GM18868 (cell line): Measurements from ENCODE around the gene EEF1B2.
"Not testable (repeated sequence)": the region's sequence is repeated elsewhere in the genome, so short reads cannot be mapped to it uniquely, and the experiment has no call there.

Experiments
- ATAC-seq: cut with Tn5 transposase; IDR thresholded peaks from one replicate; pipeline ENCODE4 v1.9.1; 2021; ENCODE audit warnings: mild to moderate bottlenecking, moderate library complexity; ENCODE audit not compliant: unreplicated experiment

EEF1B2 gene

GRCh38 chr2:206163251-206163880, 3.7 kb downstream of the EEF1B2 start:
- ATAC-seq = no peak

- ATAC-seq = no peak
These were observed 4.7 kb downstream of the EEF1B2 start for GRCh38 chr2:206164261-206164862.

- ATAC-seq = not testable (repeated sequence)
These were observed 8.5 kb downstream of the EEF1B2 start for GRCh38 chr2:206168230-206168629.

- ATAC-seq = not testable (repeated sequence)
These were observed 12.1 kb downstream of the EEF1B2 start for GRCh38 chr2:206171624-206172397.

GRCh38 chr2:206173147-206173546, 13.5 kb downstream of the EEF1B2 start:
- no peak for ATAC-seq

GRCh38 chr2:206176121-206176520, 16.4 kb downstream of the EEF1B2 start:
- ATAC-seq = no peak

- no peak for ATAC-seq
These were observed 17.2 kb downstream of the EEF1B2 start for GRCh38 chr2:206176901-206177300.

GRCh38 chr2:206181526-206181925, 21.8 kb downstream of the EEF1B2 start:
- ATAC-seq = not testable (repeated sequence)

- no peak for ATAC-seq
These were observed 30.0 kb downstream of the EEF1B2 start for GRCh38 chr2:206189691-206190090.

- no peak for ATAC-seq
These were observed 30.4 kb downstream of the EEF1B2 start for GRCh38 chr2:206190111-206190510.

- no peak for ATAC-seq
These were observed 31.0 kb downstream of the EEF1B2 start for GRCh38 chr2:206190689-206191088.

GRCh38 chr2:206192157-206192556, 32.5 kb downstream of the EEF1B2 start:
- no peak for ATAC-seq

- ATAC-seq = no peak
These were observed 34.1 kb downstream of the EEF1B2 start for GRCh38 chr2:206193671-206194357.

GRCh38 chr2:206198677-206199076, 39.0 kb downstream of the EEF1B2 start:
- no peak for ATAC-seq

- ATAC-seq = no peak
These were observed 41.6 kb downstream of the EEF1B2 start for GRCh38 chr2:206201075-206201848.

GRCh38 chr2:206202446-206202845, 42.8 kb downstream of the EEF1B2 start:
- ATAC-seq = no peak

- no peak for ATAC-seq
These were observed 43.6 kb downstream of the EEF1B2 start for GRCh38 chr2:206203331-206203730.

- no peak for ATAC-seq
These were observed 45.0 kb downstream of the EEF1B2 start for GRCh38 chr2:206204710-206205109.

- not testable (repeated sequence) for ATAC-seq
These were observed 47.6 kb downstream of the EEF1B2 start for GRCh38 chr2:206207316-206207715.

- ATAC-seq = no peak
These were observed 49.2 kb downstream of the EEF1B2 start for GRCh38 chr2:206208900-206209299.
